CD1c-positive myeloid dendritic cell (primary cell): ENCODE measurements around the gene FAM234B.

Experiments
- DNase-seq: peaks from one replicate; pipeline ENCODE4 v3.0.0-alpha.2; 2016; ENCODE audit errors: extremely low spot score

Gene FAM234B

DNA sequence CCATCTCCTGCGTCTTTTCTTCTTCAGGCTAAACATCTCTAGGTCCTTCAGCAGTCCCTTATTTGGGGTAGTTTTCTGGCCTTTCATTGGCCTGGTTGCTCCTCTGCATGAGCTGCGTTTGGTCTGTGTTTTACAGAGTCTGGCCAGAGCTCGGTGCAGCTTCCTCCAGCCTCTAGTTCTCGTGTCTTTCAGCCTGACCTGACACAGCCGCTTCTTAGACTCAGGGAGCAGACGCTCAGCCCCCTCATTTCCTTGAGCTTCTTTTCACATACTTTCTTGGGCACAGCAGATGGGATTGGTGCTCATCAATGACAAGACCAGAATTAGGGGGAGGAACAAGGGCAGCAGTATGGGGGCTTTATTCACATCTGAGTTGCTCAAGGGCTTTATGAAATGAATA is 72.8 kb downstream of the FAM234B start:
- DNase-seq = no peak

DNA sequence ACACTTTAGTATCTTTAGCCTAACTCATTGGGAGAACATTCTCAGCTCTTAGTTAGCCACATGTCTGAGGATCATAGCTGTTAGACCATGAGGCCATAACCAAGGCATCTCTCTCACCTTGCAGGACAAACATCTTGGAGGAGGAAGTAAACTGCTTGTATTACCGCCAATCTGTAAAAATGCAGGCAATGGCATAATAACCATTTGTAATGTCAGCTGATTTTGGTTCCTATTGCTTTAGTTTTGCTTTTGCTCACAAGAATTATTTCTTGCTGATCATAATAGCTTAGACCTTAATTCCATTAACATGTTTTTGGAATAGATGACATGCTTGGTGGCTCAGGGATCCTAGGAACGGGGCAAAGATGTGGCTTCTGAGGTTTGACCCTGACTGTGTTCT is 75.6 kb downstream of the FAM234B start:
- DNase-seq = no peak

DNA sequence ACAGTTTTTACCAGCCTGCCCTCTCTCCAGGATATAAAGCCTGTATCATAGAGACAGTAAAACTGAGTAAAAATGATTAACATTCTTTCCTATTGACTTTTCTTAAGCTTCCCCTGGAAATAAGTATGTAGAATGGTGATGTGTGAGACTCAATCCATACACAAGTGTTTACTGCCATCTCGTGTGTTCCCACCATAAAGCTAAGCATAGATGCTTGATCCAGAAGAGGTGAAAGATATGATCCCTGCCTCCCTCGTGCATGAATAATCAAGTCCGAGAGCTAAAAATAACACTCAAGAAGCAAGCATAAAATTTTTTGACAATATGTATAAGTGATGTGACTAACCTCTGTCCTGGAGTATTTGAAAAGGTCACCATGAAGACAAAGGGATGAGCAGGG is 76.2 kb downstream of the FAM234B start:
- no peak for DNase-seq

DNA sequence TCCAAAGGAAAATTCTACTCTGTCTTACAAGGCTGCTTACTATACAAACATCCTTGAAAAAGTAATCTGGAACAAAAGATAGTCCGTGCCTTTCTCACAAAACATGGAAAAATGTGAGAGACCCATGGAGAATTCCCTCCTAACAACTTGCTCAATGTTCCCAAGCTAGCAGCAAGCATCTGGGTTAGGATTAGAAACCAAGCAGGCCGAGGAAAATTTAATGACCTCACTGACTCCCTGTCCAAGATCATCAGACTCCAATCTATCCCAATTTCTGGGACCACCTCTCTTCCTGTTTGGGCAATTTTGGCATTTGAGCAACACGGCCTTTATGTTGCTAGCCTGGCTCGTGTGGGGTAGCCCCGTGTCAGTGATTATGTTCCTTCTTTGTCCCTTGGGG is 77.4 kb downstream of the FAM234B start:
- no peak for DNase-seq

DNA sequence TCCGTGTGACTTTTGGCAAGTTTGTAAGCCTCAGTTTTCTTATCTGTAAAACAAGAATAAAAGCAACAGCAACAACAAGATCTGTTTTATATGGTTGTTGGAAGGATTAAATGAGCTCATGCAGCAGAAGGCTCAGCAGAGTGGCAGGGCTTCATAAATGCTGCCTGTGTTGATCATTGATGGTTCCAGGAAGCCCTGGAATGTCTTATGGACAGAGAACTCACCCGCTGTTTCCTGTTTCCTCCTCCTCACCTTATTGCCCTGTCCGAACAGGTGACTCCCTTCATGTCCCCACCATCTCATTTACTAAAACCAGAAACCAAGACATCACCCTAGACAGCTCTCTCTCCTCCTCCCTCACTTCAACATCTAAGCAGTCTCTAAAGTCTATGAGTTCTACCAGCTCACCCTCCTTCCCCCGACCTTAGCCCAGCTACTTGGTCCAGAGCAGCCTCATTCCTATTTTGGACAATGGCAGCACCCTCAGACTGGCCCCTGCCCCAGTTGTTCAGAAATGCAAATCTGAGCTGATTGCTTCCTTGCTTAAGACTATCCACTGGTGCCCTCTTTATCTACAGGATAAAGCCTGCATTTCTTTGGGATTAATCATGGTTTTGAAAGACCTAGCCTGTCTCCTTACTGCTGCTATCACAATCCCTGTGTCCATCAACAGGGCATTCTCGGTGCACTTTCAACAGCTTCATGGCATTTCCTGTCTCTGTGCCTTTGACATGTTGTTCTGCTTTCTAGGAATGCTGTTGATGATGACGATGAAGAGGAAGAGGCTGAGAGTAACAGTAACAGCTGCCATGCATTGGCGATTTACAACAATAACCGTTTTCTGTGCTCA is 80.7 kb downstream of the FAM234B start:
- no peak for DNase-seq

DNA sequence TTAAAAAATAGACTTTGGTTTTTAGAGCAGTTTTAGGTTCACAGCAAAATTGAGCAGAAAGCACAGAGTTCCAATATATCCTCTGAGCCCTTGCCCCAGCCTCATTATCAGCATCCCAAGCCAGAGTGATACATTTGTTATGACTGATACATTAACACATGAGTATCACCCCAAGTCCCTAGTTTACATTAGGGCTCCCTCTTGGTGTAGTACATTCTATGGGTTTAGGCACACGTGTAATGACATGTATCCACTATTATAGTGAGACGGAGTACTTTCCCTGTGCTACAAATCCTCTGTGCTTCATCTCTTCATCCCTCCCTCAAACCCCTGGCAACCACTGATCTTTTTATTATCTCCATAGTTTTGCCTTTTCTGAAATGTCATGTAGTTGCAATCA is 81.8 kb downstream of the FAM234B start:
- DNase-seq = no peak

DNA sequence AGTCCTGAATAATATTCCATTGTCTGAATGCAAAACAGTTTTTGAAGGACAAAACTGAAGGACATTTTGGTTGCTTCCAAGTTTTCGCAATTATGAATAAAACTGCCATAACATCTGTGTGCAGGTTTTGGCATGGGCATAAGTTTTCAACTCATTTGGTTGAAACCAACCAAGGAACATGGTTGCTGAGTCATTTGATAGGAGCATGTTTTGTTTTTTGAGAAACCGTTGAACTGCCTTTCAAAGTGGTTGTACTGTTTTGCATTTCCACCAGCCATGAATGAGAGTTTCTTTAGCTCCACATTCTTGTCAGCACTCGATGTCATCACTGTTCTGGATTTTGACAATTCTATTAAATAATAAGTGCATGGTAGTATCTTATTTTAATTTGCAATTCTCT is 82.3 kb downstream of the FAM234B start:
- DNase-seq = no peak

DNA sequence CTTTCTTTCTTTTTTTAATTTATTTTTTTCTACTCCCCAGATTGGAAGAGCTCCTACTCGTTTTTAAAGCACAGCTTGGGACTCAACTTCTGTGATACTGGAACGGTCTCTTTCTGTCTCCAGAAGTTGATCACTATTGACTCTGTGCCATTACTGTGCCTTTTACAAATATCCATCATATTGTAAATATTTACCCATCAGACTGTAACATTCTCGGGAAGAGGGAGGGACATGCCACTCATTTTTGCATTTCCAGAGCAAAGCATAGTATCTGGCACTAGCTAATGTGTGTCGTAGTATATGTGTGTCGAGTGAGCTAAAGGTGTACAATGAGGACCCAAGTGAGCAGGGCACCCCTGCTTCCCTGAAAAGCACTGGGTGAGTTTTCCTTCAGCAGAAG is 83.3 kb downstream of the FAM234B start:
- DNase-seq = no peak

DNA sequence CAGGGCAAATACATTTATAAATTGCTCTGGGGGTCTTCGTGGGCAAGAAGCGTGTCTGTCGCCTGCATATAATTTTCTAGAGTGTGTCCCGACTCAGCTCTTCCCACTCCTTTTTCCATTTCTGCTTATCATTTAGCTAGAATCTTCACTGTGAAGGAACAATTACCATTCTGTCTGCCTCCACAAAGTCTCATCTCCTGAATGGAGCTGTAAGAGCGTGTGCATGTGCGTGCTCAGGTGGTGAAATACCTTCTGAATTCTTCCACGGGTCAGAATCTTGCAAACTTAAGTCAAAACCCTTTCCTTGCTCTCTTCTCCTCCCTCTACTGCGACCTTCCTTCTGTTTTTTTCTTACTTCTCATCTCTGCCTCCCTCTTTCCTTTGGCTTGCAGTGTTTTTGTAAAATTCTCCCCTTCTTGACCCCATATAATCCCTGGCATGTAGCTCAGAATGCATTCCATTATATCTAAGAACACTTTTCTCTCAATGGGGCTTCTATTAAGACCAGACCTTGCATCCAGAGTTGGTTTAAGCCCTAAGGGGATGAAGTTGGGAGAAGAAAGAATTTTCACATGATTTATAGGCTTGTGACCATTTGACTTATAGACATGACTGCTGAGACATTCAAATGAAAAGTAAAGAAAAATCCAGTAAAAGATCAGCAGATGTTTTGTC is 84.2 kb downstream of the FAM234B start:
- DNase-seq = no peak

DNA sequence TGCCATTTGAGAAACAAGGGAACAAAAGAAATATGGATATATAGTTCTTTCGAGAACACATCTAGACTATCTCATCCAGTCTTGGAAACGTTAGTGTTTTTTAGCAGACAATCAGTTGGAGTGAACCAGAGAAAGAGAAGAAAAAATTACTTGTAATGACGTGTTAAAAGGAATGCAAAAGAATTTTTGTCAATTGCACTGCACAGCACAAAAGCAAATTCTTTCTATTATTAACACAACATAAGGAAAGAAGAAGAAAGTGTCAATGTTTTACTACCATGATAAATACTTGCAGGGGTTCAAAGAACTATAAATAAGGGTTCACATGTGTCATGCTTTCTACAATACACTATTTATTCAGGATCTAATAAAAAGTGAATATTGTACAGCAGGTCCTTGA is 86.8 kb downstream of the FAM234B start:
- DNase-seq = no peak
